ENCODE results near the gene LCN6.

GRCh38 chr9:136705564-136705963, 42.8 kb downstream of the LCN6 start:
- TF ChIP-seq POLR2A (IDR thresholded peaks at IDR 0.05) (no peak), CTCF (IDR thresholded peaks at IDR 0.05) (no peak)

Data from right lobe of liver (tissue), 4 donors.